ENCODE measurements around the gene PABPN1L.

- no peak for TF ChIP-seq EP300 (IDR thresholded peaks at IDR 0.05)
- TF ChIP-seq, protein P1, sequence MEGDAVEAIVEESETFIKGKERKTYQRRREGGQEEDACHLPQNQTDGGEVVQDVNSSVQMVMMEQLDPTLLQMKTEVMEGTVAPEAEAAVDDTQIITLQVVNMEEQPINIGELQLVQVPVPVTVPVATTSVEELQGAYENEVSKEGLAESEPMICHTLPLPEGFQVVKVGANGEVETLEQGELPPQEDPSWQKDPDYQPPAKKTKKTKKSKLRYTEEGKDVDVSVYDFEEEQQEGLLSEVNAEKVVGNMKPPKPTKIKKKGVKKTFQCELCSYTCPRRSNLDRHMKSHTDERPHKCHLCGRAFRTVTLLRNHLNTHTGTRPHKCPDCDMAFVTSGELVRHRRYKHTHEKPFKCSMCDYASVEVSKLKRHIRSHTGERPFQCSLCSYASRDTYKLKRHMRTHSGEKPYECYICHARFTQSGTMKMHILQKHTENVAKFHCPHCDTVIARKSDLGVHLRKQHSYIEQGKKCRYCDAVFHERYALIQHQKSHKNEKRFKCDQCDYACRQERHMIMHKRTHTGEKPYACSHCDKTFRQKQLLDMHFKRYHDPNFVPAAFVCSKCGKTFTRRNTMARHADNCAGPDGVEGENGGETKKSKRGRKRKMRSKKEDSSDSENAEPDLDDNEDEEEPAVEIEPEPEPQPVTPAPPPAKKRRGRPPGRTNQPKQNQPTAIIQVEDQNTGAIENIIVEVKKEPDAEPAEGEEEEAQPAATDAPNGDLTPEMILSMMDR (IDR thresholded peaks at IDR 0.05): peak; percentile 54 to 66 (median 65)
- TF ChIP-seq POLR2A (IDR thresholded peaks at IDR 0.05; ENCODE audit: low read depth): no peak
- TF ChIP-seq POLR2AphosphoS5 (IDR thresholded peaks at IDR 0.05): peak in 1 of 2 donors; percentile 47
Measured at GRCh38 chr16:88857728-88858339, 8.6 kb downstream of the PABPN1L start.

All from esophagus muscularis mucosa (tissue), 4 donors.